Anterior cingulate cortex (tissue), 58 donors: ENCODE results near the gene GPR78.

Source experiments
- DNase-seq, 58 donors: peaks; one replicate each; lab custom pipeline; 2025; lab: John Stamatoyannopoulos, UW

GPR78 gene

DNA sequence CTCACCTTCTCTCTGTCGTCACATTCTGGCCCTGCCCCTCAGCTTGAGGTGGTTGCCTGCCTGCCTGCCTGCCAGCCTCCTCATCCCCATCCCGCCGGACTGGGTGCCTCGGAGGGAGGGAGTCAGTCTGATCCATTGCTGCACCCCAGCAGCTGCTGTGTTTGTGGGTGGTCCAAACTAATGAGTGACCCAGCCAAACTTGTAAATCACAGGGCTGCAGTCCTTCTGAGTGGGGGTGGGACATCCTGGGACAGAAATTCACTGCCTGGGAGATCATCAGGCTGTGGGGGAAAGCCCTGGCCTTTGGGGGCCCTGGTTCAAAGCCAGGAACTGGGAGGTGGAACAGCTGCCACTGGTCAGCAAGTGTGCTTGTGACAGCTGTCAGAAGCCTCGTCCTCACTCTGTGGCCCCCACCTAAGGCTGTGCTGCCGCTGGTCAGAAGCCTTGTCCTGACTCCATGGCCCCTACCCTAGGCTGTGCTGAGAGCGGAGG lies 5.6 kb downstream of the GPR78 start:
- DNase-seq = no peak

DNA sequence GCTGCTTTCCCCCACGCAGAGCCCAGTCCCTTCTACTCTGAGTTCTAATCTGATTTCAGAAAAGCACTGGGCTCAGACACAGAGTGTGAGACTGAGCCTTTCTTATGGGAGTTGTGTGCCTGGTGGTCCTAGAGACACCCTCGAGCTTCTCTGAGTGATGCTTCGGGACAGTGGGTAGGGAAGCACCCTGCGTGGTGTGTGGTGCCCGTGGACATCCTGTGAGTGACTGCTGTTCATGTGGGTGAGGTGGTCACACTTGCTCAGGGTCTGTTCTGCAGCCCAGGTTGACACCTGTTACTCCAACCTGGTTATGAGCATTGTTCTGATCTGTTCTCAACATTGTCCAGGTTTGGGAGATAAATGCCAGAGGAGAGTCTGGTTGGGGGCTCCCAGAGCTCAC lies 6.1 kb downstream of the GPR78 start:
- DNase-seq = no peak

DNA sequence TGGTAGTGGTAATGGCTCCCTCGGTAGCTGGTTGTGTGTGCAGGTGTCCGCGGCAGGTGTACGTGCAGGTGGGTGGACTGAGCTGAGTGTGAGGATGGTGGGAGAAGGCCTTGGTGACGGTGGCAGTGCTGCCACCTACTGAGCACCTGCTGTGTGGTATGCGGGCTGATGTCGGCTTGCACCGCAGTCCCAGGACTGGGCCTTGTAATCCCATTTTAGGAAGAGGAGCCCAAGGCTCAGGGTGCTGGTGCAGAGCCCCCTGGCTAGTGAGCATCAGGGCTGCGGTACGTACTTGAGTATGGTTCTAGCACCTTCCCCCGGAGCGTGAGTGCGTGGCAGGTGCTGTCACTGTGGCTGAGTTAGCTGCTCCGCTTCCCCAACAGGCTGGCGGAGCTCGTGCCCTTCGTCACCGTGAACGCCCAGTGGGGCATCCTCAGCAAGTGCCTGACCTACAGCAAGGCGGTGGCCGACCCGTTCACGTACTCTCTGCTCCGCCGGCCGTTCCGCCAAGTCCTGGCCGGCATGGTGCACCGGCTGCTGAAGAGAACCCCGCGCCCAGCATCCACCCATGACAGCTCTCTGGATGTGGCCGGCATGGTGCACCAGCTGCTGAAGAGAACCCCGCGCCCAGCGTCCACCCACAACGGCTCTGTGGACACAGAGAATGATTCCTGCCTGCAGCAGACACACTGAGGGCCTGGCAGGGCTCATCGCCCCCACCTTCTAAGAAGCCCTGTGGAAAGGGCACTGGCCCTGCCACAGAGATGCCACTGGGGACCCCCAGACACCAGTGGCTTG lies 6.7 kb downstream of the GPR78 start:
- no peak for DNase-seq

DNA sequence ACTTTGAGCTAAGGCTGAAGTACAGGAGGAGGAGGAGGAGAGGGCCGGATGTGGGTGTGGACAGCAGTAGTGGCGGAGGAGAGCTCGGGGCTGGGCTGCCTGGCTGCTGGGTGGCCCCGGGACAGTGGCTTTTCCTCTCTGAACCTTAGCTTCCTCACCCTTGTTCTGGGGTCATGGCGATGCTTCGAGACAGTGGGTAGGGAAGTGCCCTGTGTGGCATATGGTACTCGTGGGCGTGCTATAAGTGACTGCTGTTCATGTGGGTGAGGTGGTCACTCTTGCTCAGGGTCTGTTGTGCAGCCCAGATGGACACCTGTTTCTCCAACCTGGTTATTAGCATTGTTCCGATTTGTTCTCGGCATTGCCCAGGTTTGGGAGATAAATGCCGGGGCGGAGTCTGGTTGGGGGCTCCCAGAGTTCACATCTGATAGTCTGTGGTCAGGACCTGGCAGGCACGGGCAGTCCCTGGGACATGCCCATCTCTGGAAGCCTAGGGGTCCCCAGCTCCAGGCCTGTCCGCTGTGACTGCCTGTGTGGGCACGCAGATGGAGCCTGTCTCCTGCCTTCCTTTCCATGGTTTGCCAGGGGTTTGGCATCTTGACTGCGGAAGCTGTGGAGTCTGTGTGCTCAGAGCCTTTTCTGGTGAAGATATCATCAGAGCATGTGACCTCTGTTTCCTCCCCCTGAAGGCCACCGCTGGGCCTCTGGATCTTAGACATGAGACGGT lies 7.4 kb downstream of the GPR78 start:
- DNase-seq = no peak

DNA sequence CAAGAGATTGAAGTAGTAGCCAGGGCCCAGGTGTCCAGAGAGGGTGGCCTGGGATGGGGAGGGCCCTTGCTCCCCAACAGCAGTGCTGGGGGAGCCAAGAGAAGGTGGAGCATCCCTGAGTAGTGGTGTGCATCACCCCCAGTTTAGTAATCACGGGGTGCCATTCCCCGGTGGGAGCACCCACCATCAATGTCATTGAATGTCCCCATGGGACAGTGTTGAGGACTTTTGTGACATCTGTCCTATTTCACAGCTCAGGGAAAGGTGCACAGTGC lies 7.9 kb downstream of the GPR78 start:
- DNase-seq = no peak

DNA sequence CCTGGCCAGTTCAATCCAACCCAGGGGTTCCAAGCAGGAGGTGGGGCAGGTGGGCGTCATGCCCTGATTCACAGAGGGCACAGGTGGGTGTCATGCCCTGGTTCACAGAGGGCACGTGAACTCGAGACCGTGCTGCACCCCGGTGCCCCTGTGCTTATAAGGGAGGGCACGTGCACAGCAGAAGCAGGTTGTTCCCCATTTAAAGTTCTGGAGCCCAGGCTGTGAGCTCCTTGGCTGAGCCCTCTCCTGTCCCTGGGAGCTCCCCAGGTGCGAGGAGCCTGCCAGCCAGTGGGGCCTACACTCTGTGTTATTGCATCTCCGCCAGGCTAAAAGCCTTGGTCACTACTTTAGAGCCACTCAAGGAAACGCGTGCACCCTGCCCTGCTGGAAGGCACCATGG lies 9.1 kb downstream of the GPR78 start:
- no peak for DNase-seq

DNA sequence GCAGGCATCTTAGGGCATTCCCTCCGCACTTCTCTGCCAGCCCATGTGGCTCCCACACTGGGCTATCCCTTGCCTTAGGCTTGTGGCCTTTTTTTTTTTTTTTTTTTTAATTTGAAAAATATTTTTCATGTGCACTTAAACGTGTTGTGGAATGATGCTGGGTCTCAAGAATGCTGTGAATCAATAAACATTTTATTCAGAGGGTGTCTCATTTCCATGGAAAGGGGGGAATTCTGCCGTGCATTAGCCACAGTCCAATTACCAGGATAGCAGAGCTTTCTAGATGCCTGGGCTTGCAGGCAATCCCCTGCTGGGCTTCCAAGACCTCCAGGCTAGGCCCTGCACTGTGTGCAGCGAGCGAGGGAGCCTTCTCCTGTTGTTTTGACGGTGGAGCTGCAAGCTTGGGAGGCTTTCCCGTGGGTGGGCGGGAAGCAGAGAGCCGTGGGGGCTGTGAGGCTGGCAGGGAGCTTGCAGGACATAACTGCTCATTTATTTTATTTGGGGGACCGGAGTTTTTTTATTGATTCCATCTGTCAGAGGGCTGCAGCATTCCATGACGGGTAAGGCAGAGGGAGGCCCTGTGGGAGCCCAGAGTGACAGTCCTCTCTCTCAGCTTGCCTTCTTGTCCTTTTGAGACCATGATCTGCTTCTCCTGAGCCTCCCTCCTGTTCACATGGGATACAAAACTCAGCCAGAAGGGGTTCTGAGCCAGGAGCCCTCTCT lies 9.8 kb downstream of the GPR78 start:
- DNase-seq = peak in 28 of 58 donors; percentile 7 to 68 (median 32)

DNA sequence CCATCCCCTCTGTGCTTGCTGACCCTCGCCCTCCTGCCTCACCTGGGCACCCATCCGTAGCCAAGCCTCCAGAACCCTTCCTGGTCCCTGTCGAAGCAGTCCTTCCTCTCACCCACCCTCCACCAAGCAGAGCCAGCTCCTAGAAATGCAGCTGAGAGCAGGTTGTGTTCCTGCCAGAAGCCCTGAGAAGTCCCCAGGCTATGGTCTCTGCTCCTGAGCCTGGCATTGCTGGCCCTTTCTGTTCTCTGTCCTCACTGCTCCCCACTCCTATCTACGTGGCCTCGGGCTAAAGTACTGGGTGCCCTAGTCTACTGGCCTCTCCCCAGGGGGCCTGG lies 10.3 kb downstream of the GPR78 start:
- DNase-seq = no peak

DNA sequence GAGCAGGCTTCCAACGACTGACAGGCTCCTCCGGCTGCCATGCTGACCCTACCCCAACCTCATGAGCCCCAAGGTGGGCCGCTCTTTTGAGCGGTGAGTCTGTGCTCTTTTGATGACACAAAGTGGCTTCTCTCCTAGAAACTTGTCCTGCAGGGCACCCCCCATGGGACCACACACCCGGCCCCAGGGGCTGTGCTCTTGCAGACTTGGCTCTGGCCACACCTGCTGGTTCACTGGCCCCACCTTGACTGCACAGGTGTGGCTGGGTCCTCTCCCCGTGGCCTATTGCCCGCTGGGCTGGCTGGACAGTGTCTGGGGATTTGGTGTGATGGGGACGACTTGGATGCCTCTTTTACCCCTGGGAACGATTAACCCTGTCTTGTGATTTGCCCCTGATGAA lies 10.9 kb downstream of the GPR78 start:
- no peak for DNase-seq

DNA sequence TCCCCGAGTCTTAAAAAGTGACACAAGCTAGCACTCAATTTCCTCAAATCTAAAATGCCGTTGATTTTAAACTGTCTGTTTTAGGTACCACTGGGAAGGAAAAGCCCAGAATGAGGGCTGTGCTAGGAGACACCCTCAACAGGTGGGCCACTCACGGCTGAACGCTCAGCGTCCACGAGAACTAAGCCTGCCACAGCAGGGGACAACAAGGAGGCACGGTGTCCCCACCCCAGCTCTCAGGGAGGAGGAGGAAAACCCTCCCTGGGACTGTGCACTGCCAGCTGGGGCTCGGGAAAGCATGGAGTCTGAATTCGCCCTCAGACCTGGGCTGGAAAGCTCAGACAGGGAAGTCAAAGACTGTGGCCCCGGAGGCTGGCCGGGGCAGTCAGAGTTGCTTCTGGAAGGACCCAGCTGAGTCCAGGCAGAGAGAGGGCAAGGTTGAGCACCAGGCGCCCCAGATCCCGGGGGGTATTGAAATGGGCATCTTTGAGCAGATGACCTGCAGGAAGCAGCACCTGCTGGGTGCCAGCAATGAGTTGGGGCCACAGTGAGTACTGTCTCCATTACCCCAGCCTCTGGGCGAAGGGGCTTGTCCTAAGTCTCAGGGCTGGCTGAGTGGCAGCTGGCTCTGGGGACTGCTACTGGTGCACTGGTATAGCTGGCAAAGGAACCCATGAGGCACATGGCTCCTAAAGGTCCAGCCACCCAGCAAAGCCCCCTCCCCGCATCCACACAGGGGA lies 11.6 kb downstream of the GPR78 start:
- DNase-seq = no peak

DNA sequence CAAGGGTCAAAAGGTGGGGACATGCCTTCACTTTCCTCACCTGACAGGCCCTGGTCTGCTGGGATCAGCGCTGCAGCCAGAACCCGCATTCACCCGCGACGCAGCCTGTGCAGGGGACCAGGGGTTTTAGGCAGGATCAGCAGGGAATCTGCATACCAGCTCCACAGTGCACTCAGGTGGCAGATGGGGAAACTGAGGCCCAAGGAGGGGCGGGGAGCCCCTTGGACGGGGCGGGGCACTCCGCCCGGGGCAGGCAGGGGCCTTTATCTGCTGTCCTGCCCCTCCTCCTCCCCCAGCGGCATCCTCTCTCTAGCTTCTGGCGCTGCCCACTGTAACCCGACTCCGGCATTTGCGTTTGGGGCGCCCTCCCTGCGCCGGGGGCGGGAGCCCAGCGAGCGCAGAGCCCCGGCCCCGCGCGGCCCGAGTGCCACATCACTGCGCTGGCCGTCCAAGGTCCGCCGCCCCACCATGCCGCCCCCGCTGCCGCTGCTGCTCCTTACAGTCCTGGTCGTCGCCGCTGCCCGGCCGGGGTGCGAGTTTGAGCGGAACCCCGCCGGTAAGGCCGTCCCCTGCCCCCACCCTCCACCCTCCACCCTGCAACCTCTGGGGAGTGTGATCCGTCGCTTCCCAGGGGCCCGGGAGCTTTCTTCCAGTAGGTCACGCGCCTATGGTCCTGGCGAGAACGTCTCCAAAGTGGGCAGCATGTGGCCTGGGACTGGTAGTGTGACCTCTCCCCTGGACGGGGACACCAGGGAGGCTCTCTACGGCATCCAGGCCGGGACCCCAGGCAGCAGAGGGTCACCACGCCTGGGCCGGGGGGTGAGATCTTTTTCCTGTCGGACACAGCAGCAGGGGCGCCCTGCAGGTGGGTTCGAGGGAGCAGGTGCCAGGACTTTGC lies 12.4 kb downstream of the GPR78 start, which contains the start of gene CPZ:
Gene CPZ (plus strand): TSS at position 400 of the 898 bp plus-strand sequence. CDS start 69 bp downstream, at position 469.
- DNase-seq = no peak

DNA sequence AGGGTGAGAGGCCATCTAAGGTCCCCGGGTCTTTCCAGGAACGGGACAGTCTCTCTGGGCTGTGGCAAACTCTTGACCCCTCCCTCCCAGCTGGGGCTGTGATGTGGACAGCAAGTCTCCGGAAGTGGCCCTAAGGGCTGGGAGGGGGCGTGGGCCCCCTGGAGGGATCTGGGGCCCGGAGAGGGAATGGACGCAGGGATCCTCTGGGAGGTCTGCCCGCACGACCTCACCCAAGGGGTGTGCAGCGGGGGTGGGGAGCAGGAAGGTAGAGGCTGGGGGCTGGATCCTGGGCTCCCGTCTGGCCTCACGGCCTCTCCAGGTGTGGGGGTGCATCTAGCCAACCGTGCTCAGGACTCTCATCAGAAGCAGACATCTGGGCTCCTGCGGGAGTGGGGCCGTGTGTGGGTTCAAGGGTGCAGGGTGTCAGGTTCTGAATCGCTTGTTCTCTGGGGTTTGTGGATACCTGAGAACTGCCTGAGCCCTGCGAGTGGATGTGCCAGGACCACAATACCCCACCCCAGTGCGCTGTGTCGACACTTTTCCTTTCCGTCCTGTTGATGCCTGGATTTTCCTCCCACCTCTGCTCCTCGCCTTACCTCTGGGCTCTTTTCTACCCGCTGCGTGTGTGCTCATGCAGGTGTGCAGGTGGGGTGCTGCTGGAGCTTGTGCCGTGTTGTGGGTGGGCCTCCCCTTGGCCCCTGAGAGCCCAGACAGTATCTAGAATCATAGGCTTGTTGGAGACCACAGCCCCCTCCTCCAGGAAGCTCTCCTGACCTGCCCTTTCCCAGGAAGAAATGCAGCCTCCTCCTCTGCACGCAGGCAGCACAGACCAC lies 13.3 kb downstream of the GPR78 start:
- no peak for DNase-seq

DNA sequence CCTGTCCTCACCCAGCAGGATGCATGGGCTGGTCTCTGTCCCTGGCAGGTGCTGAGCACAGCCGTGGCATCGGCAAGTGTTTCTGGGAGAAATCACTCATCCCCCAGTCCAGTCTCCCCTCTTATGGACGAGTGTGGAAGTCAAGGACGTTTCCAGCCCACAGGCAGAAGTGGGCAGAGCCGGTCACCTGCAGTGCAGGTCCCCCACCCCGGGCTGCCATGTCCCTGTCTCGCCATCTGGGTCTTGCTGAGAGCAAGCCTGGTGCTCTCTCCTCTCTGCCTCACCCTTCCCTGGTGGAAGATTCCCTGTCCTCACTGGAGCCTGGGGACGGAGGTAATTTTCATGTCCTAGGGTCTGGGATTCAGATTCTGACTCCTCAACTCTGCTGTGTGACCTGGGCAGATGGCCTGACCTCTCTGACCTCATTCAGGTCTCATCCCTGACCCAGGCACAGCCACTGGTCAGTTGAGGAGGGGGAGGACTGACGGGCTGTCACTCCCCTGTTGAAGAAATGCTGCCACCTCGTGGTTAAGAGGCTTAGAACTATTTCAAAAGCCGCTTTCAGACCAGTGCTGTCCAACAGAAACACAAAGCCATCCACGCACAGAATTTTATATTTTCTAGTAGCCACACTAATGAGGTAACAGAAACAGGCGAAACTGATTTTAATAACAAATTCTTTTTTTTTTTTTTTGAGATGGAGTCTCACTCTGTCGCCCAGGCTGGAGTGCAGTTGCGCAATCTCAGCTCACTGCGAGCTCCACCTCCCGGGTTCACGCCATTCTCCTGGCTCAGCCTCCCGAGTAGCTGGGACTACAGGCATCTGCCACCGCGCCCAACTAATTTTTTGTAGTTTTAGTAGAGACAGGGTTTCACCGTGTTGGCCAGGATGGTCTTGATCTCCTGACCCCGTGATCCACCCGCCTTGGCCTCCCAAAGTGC lies 14.2 kb downstream of the GPR78 start:
- DNase-seq = peak in 25 of 58 donors; percentile 7 to 58 (median 21)

DNA sequence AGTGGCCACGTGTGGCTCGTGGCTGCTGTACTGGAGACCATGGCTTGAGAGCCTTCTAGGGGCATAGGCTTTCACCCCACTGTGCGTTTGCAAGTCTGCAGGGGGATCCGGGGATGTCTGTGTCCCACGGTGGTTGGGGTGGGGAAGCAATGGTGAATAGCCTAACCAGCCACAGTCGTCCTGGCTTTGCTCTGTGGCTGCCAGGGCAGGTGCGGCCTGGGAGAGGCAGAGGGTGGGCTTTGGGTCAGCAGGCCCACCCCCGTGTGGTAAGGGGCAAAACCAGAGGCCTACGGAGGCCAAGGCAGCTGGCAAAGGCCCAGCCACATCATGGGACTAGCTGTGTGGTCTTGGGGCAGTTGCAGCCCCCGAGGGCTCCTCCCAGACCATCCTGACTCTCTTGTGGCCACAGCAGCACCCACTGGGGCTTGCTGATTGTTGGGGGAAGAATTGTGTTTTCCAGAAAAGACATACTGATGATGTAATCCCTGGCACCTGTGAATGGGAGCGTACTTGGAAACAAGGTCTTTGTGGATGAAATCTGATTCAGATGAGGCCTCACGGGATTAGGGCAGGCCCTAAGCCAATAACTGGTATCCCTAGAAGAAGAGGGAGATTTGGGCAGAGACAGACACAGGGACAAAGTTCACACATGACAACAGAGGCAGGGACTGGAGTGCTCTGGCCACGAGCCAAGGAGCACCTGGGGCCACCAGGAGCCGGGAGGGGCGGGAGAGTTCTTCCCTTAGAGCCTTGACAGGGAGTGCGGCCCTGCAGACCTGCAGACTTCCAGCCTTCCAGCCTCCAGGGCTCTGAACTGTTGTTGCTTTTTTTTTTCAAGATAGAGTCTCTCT lies 15.3 kb downstream of the GPR78 start:
- DNase-seq = no peak

DNA sequence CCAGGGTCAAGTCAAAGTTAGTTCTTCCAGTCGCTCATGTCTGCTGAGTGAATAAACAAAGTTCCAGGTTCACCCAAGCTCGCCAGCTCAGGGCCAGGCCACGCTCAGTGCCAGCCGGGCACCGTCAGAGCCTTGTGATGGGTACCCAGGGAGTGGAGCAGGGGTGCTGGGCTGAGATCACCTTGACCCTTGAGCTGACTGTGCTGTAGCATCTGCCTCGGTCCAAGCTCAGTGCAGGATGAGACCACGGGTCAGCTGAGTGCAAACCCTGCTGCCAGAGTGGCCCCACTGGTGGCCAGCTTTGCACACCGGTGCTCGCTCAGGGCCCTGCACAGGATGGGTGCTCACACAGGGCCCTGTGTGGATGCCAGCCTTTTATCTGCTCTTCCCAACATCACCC lies 16.7 kb downstream of the GPR78 start:
- DNase-seq = no peak

DNA sequence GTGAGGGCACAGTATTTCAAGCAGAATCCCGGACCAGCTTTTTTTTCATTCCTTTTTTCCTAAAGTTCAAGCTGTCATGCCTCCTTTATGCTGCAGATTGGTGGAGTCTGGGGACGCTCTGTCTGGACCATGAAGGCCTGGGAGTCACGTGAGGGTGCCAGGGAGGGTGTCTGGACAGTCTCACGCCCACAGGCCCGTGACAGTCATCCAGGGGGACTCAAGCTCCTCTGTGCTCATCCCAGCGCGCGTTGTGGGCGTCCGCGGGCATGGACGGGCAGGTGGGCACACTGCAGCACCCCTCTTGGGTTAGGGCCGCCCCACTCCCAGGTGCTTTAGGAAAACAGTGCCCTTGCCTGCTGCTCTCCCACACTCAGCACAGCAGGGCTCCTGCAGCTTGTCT lies 17.1 kb downstream of the GPR78 start:
- DNase-seq = no peak

DNA sequence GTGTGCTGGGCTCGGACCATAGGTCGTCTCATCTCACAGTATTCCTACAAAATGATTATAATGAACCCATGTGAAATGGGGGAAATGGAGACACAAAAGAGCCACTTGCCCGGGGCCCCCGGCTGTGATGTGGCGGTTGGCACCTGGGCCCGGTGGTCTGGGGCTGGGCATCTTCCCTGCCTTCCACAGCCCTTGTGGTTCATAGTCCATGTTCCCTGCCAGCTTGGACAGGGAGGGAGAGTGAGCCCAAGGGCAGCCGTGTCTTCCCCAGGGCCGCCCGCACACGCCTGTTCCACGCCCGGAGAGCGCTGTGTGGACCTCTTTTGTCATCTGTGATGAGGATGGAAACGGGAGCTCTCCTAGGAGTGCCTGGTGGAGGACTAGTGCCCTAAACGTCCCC lies 17.6 kb downstream of the GPR78 start:
- DNase-seq = no peak
